GM12878 (cell line): ENCODE measurements around the gene AQP5. TPM values are rescaled to one million over a fixed set of nuclear protein-coding genes. Genes with fewer than 3 reads are reported as not detected.

Source experiments
- ATAC-seq: fragments of 200-7000 bp; cut with Tn5 transposase; 3 replicates; pipeline ENCODE4 v1.9.1; 2020; ENCODE audit warnings: mild to moderate bottlenecking, moderate library complexity
- BruUV-seq: library from RNA; stranded (reverse); fragments of 400-500 nt; replicated peaks from 2 replicates; lab custom pipeline; 2021; lab: Mats Ljungman, UMichigan
- CTCF ChIA-PET: fragments of 300-600 bp; sonication (Branson Sonifier 250); formaldehyde crosslinking; extraction: SDS; loops from one replicate; lab custom pipeline; 2021; ENCODE audit warnings: inconsistent platforms; lab: Yijun Ruan, JAX
- POLR2A ChIA-PET: fragments of 350-600 bp; formaldehyde crosslinking; extraction: SDS; loops from one replicate; lab custom pipeline; 2021; ENCODE audit warnings: inconsistent platforms; lab: Charles Lee
- RAD21 ChIA-PET: fragments of 300-600 bp; sonication (Branson Sonifier 250); formaldehyde crosslinking; loops from one replicate; lab custom pipeline; 2023; ENCODE audit warnings: antibody characterized with exemption; ENCODE audit not compliant: unreplicated experiment; lab: Charles Lee
- SMC1A ChIA-PET: fragments of 300-600 bp; sonication (Branson Sonifier 250); formaldehyde crosslinking; loops from one replicate; lab custom pipeline; 2023; ENCODE audit not compliant: unreplicated experiment, uncharacterized antibody; lab: Charles Lee
- DNase-seq: peaks from one replicate; pipeline ENCODE4 v3.0.0-alpha.2; 2011; ENCODE audit warnings: low read depth, low spot score
- FAIRE-seq: peaks from 3 replicates; lab custom pipeline; 2011; peaks lifted over from hg19 to GRCh38; lab: Jason Lieb, UNC
- H2AFZ ChIP-seq: 2 replicates; pipeline ENCODE4 v1.6.0; 2011; ENCODE audit warnings: low read depth, low read length, control low read depth; ENCODE audit not compliant: control insufficient read depth
- H3K27ac ChIP-seq: 2 replicates; pipeline ENCODE4 v1.5.1; 2011; ENCODE audit warnings: control low read depth; ENCODE audit not compliant: control insufficient read depth, insufficient read depth
- H3K27me3 ChIP-seq, 2 experiments: replicated peaks in 1 of 2; 2 replicates each; pipeline versions ENCODE4 v1.6.0 to v1.6.1; 2011; ENCODE audit warnings: low read length in 1 of 2; ENCODE audit not compliant: control insufficient read depth in 2 of 2, insufficient read depth in 2 of 2
- H3K36me3 ChIP-seq, 2 experiments: 2 replicates each; pipeline ENCODE4 v1.5.1; 2011; ENCODE audit warnings: low read length in 1 of 2; ENCODE audit not compliant: control insufficient read depth in 2 of 2, insufficient read depth in 2 of 2
- H3K4me1 ChIP-seq: 2 replicates; pipeline ENCODE4 v1.6.1; 2011; ENCODE audit warnings: mild to moderate bottlenecking, low read length, moderate library complexity, mixed read lengths; ENCODE audit not compliant: control insufficient read depth, insufficient read depth
- H3K4me2 ChIP-seq: 2 replicates; pipeline ENCODE4 v1.6.0; 2011; ENCODE audit warnings: control low read depth; ENCODE audit not compliant: control insufficient read depth, insufficient read depth
- H3K4me3 ChIP-seq: fragments of 200-600 bp; sonication (generic); 2 replicates; pipeline ENCODE4 v1.5.1; 2016
- H3K79me2 ChIP-seq: 2 replicates; pipeline ENCODE4 v1.6.0; 2011; ENCODE audit warnings: low read length; ENCODE audit not compliant: control insufficient read depth, insufficient read depth
- H3K9ac ChIP-seq: 2 replicates; pipeline ENCODE4 v1.8.0; 2011; ENCODE audit warnings: low read length, control low read depth, mixed read lengths; ENCODE audit not compliant: control insufficient read depth, insufficient read depth
- H3K9me3 ChIP-seq: replicated peaks from 3 replicates; pipeline ENCODE4 v1.5.1; 2011; ENCODE audit warnings: mild to moderate bottlenecking, low read length; ENCODE audit not compliant: control insufficient read depth, insufficient read depth
- H4K20me1 ChIP-seq: 2 replicates; pipeline ENCODE4 v1.6.0; 2011; ENCODE audit not compliant: control insufficient read depth, insufficient read depth
- BMI1 ChIP-seq: fragments of 450-650 bp; IDR thresholded peaks from 2 replicates; pipeline ENCODE4 v1.6.1; 2016; ENCODE audit warnings: mild to moderate bottlenecking, moderate library complexity, borderline replicate concordance
- CTCF ChIP-seq, 3 experiments: IDR thresholded peaks in 2 of 3; conservative IDR thresholded peaks in 1 of 3; 2 replicates each; pipeline ENCODE4 v1.5.1; 2011; ENCODE audit warnings: low read depth in 3 of 3, low read length in 3 of 3, mild to moderate bottlenecking in 3 of 3, control low read depth in 2 of 3, moderate library complexity in 2 of 3, inconsistent platforms in 1 of 3, mixed read lengths in 1 of 3; ENCODE audit not compliant: control insufficient read depth in 2 of 3, insufficient read depth in 1 of 3; ENCODE audit errors: extremely low read depth in 1 of 3
- EGR1 ChIP-seq, 2 experiments: IDR thresholded peaks; 1 replicate in 1 of 2; 2 replicates in 1 of 2; pipeline ENCODE4 v1.6.1; 2011 to 2012; ENCODE audit warnings: low read depth in 2 of 2, low read length in 2 of 2, borderline replicate concordance in 1 of 2, mild to moderate bottlenecking in 1 of 2, moderate library complexity in 1 of 2
- IKZF1 ChIP-seq: fragments of 450-650 bp; conservative IDR thresholded peaks from 2 replicates; pipeline ENCODE4 v1.6.1; 2017; ENCODE audit warnings: antibody characterized with exemption, mild to moderate bottlenecking
- KLF5 ChIP-seq: fragments of 450-650 bp; IDR thresholded peaks from 2 replicates; pipeline ENCODE4 v1.6.1; 2014; ENCODE audit warnings: mild to moderate bottlenecking; ENCODE audit not compliant: partially characterized antibody
- NR2C2 ChIP-seq: IDR thresholded peaks from 2 replicates; pipeline ENCODE4 v1.6.1; 2011; ENCODE audit warnings: borderline replicate concordance, low read depth; ENCODE audit not compliant: control insufficient read depth, insufficient read length
- PAX8 ChIP-seq: fragments of 450-650 bp; IDR thresholded peaks from 2 replicates; pipeline ENCODE4 v1.6.1; 2017; ENCODE audit warnings: mild to moderate bottlenecking, moderate library complexity
- STAT1 ChIP-seq: fragments of 450-650 bp; conservative IDR thresholded peaks from 2 replicates; pipeline ENCODE4 v1.6.1; 2014; ENCODE audit warnings: antibody characterized with exemption, mild to moderate bottlenecking
- TBL1XR1 ChIP-seq: IDR thresholded peaks from 2 replicates; pipeline ENCODE4 v1.6.1; 2012; ENCODE audit warnings: low read depth, low read length, improper control_type of control experiment
- ZBTB40 ChIP-seq: fragments of 450-650 bp; IDR thresholded peaks from 2 replicates; pipeline ENCODE4 v1.6.1; 2016; ENCODE audit warnings: mild to moderate bottlenecking, moderate library complexity, borderline replicate concordance
- ZNF384 ChIP-seq: IDR thresholded peaks from 2 replicates; pipeline ENCODE4 v1.6.1; 2012; ENCODE audit warnings: low read depth, mild to moderate bottlenecking, low read length, improper control_type of control experiment, borderline replicate concordance
- in situ Hi-C: fragments of 300-500 bp; cut with MboI; formaldehyde crosslinking; loops from 9 replicates; pipeline ENCODE4 v1.14.3; 2018; ENCODE audit warnings: mixed read lengths
- intact Hi-C: fragments of 100-400 bp; cut with micrococcal nuclease; formaldehyde crosslinking; loops from one replicate; pipeline ENCODE4 v1.14.2; 2022; ENCODE audit not compliant: unreplicated experiment
- polyA plus RNA-seq, 11 experiments: library from polyadenylated mRNA; depleted of rRNA in 4 of 11; unstranded in 6 of 11; stranded (reverse) in 5 of 11; fragments of >200 nt; fragmentation: Nextera tagmentation in 4 of 11; fragmentation: Illumina TruSeq in 1 of 11; extraction: Ambion mirVana in 4 of 11; extraction: Trizol in 1 of 11; gene quantifications; 1 replicate in 1 of 11; 2 replicates in 10 of 11; pipeline versions ENCODE4 v1.2.1 to v1.2.3, GENCODE V29; 2011 to 2016; ENCODE audit warnings: inconsistent platforms in 2 of 11, missing spikeins in 2 of 11, low read depth in 1 of 11
- total RNA-seq, 4 experiments: library from RNA; depleted of rRNA in 3 of 4; stranded (reverse); fragments of >200 nt in 3 of 4; fragmentation: Illumina TruSeq in 1 of 4; extraction: Trizol in 1 of 4; gene quantifications; 2 replicates each; pipeline versions ENCODE4 v1.2.1 to v1.2.3, GENCODE V29; 2013 to 2021
- TF ChIP-seq, protein P1 (sequence below): IDR thresholded peaks from 2 replicates; pipeline ENCODE4 v1.6.1; 2011; ENCODE audit warnings: mild to moderate bottlenecking, low read depth, low read length, moderate library complexity; ENCODE audit not compliant: insufficient replicate concordance
- TF ChIP-seq, protein P2 (sequence below): fragments of 450-650 bp; IDR thresholded peaks from 2 replicates; pipeline ENCODE4 v1.6.1; 2017; ENCODE audit warnings: mild to moderate bottlenecking

The AQP5 gene
- total and polyA plus RNA-seq, 10 of the 15 experiments (the other 5 are each of a cell fraction or from before 2014, with no cell fraction given) = not detected

GRCh38 chr12:49939307-49939706, 22.4 kb upstream of the AQP5 start:
- CTCF ChIA-PET = interaction anchor here (1.2 to 1.4 kb wide), 2 partner anchors 56 to 73 kb away, joined by 3 read pairs; no protein-coding TSS in a partner anchor
- Histone ChIP-seq H4K20me1 (no peaks in the 10 kb centered on the region), H3K79me2 (no peaks in the 10 kb centered on the region), H3K27ac (no peak overlapping the region), H3K27me3 (no peaks in the 10 kb centered on the region), H3K36me3 (no peaks in the 10 kb centered on the region), H3K4me2 (no peak overlapping the region), H3K4me3 (no peak overlapping the region), H2AFZ (no peak overlapping the region), H3K9me3 (no peaks in the 10 kb centered on the region), H3K9ac (no peak overlapping the region), H3K4me1 (no peaks in the 10 kb centered on the region)
- POLR2A ChIA-PET = no interaction called here
- intact Hi-C loops (no loop called here), in situ Hi-C loops (no loop called here)
- SMC1A ChIA-PET = no interaction called here
- RAD21 ChIA-PET = interaction anchor here (0.6 kb wide), 1 partner anchor 533 kb away, joined by 3 read pairs; no protein-coding TSS in a partner anchor
- BruUV-seq = no TSS peak
- FAIRE-seq (no peak), ATAC-seq (no peak), DNase-seq (no peak)
- TF ChIP-seq CTCF (IDR thresholded peaks at IDR 0.05 in 2 of 3, conservative IDR thresholded peaks at IDR 0.05 in 1 of 3; ENCODE audit: control insufficient read depth in 2 of 3, extremely low read depth in 1 of 3, insufficient read depth in 1 of 3, low read depth in 3 of 3, low read length in 3 of 3) = no peak
- TF ChIP-seq, protein P1, sequence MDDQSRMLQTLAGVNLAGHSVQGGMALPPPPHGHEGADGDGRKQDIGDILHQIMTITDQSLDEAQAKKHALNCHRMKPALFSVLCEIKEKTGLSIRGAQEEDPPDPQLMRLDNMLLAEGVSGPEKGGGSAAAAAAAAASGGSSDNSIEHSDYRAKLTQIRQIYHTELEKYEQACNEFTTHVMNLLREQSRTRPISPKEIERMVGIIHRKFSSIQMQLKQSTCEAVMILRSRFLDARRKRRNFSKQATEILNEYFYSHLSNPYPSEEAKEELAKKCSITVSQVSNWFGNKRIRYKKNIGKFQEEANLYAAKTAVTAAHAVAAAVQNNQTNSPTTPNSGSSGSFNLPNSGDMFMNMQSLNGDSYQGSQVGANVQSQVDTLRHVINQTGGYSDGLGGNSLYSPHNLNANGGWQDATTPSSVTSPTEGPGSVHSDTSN = no peak
- no peak for TF ChIP-seq ZNF384
- TF ChIP-seq NR2C2 = no peak
- no peak for TF ChIP-seq BMI1
- no peak for TF ChIP-seq PAX8
- TF ChIP-seq STAT1 = no peak
- TF ChIP-seq KLF5 = no peak
- TF ChIP-seq EGR1 (IDR thresholded peaks at IDR 0.05; ENCODE audit: borderline replicate concordance in 1 of 2, low read depth in 2 of 2, low read length in 2 of 2) = no peak
- TF ChIP-seq ZBTB40 = no peak
- TF ChIP-seq TBL1XR1 = no peak
- TF ChIP-seq IKZF1 = no peak
- TF ChIP-seq, protein P2, sequence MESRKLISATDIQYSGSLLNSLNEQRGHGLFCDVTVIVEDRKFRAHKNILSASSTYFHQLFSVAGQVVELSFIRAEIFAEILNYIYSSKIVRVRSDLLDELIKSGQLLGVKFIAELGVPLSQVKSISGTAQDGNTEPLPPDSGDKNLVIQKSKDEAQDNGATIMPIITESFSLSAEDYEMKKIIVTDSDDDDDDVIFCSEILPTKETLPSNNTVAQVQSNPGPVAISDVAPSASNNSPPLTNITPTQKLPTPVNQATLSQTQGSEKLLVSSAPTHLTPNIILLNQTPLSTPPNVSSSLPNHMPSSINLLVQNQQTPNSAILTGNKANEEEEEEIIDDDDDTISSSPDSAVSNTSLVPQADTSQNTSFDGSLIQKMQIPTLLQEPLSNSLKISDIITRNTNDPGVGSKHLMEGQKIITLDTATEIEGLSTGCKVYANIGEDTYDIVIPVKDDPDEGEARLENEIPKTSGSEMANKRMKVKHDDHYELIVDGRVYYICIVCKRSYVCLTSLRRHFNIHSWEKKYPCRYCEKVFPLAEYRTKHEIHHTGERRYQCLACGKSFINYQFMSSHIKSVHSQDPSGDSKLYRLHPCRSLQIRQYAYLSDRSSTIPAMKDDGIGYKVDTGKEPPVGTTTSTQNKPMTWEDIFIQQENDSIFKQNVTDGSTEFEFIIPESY = no peak
